SK-N-DZ (cell line): Measurements from ENCODE around the gene APOC4.

Experiments
- DNase-seq: peaks from one replicate; pipeline ENCODE4 v3.0.0-alpha.2; 2015; ENCODE audit warnings: low spot score

The APOC4 gene

DNA sequence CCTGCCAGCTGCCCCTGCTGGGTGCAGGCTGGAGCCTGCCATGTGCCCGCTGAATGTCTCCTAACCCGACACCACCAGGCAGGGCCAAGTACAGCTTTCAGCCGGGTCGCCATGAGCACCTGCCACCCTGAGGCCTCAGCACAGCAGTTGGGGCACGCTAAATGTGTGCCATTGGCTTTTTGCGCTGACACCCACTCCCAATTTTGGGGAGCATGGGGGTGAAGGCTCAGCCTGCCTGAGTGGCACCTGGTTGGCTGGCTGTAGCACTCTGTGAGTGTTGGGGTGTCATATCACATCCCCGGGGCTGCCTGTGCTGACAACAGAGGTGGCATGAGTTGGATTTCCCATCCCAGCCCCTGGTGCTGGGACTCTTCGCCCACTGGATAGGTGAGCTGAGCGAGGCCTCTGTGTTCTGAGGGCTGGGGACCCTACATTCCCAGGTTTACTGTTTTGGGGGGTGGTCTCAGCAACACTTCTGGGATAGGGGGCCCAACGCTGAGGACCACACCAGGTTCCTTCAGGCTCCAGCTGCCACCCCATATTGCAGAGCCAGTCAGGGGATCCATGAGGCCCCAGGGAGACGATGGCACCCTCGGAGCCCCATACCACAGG lies 52.0 kb downstream of the APOC4 start:
- no peak for DNase-seq
